Smooth muscle cell of the brain vasculature (primary cell): ENCODE measurements around the gene KLHL25.

Source experiments
- DNase-seq: peaks from one replicate; pipeline ENCODE4 v3.0.0-alpha.2; 2012; ENCODE audit warnings: low read depth, low spot score

The KLHL25 gene

GRCh38 chr15:85777250-85778106 lies 17.2 kb downstream of the KLHL25 start:
- DNase-seq = no peak

- DNase-seq = no peak
Observed at GRCh38 chr15:85773970-85774369, 20.8 kb downstream of the KLHL25 start.

- DNase-seq = no peak
Observed at GRCh38 chr15:85773249-85773648, 21.5 kb downstream of the KLHL25 start.

GRCh38 chr15:85772668-85773067 lies 22.1 kb downstream of the KLHL25 start:
- no peak for DNase-seq

- no peak for DNase-seq
Observed at GRCh38 chr15:85771781-85772445, 22.8 kb downstream of the KLHL25 start.

- DNase-seq = no peak
Observed at GRCh38 chr15:85771271-85771670, 23.5 kb downstream of the KLHL25 start.

- DNase-seq = no peak
Observed at GRCh38 chr15:85770096-85771041, 24.4 kb downstream of the KLHL25 start.

- no peak for DNase-seq
Observed at GRCh38 chr15:85769182-85769900, 25.4 kb downstream of the KLHL25 start.

- no peak for DNase-seq
Observed at GRCh38 chr15:85768595-85769168, 26.0 kb downstream of the KLHL25 start.

- DNase-seq = no peak
Observed at GRCh38 chr15:85767785-85768529, 26.8 kb downstream of the KLHL25 start.

- DNase-seq = no peak
Observed at GRCh38 chr15:85766001-85766831, 28.5 kb downstream of the KLHL25 start.

- no peak for DNase-seq
Observed at GRCh38 chr15:85764649-85765277, 30.0 kb downstream of the KLHL25 start.

GRCh38 chr15:85763673-85764633 lies 30.8 kb downstream of the KLHL25 start:
- no peak for DNase-seq

GRCh38 chr15:85763157-85763556 lies 31.6 kb downstream of the KLHL25 start:
- no peak for DNase-seq

- DNase-seq = no peak
Observed at GRCh38 chr15:85762756-85763127, 32.0 kb downstream of the KLHL25 start.

GRCh38 chr15:85762039-85762755 lies 32.5 kb downstream of the KLHL25 start:
- no peak for DNase-seq

- DNase-seq = no peak
Observed at GRCh38 chr15:85761635-85762034, 33.1 kb downstream of the KLHL25 start.
